Measurements from ENCODE around the gene PLEKHB2. TPM values are rescaled to one million over a fixed set of nuclear protein-coding genes. Genes with fewer than 3 reads are reported as not detected.
"Not testable (repeated sequence)": the region's sequence is repeated elsewhere in the genome, so short reads cannot be mapped to it uniquely, and the experiment has no call there.

Gene PLEKHB2, protein sequence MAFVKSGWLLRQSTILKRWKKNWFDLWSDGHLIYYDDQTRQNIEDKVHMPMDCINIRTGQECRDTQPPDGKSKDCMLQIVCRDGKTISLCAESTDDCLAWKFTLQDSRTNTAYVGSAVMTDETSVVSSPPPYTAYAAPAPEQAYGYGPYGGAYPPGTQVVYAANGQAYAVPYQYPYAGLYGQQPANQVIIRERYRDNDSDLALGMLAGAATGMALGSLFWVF
- total RNA-seq: 10 to 100 TPM; 42.4 to 43.2 TPM

DNA sequence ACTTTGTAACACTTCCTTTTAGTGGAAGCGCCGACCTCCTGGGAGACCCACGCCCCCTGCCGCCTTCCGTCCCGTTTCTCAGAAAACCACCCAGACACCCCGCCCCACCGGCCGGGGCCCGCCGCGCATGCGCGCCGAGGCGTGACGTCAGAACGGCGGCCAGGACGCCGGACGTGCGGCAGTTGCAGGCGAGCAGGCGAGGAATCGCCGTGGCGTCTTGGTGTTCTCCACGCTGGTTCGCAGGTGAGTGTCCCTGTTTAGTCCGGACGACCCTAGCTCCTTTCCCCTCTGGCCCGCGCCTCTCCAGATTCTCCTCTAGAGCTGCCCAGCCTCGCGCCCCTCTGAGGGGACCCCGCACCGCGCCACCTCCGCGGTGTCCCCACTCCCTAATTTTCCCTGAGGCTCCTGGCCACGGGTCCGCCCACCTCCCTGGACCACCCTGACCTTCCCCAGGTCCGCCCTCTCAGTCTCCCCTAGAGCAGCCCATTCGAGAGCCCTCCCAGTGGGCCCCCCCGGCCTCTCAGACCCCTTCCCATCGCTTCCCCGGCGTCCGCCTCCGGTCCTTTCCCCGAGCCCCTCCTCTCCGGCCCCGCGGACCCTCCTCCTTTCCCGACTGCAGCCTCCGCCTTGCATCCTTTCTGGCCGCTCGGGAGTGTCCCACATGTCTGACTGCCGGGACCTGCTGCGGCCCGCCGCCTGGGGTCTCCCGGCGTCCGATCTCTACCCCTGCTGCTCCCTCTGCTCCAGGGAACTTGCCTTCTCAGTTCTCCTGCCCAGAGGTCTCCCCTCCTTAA, at the start of gene PLEKHB2:
Gene PLEKHB2 (plus strand): TSS at position 181 of the 794 bp plus-strand sequence. CDS start 15,606 bp downstream, outside the sequence.
- no peaks in the 10 kb centered on the region for H3K27me3 Mint-ChIP-seq
- H3K4me1 Mint-ChIP-seq: peaks cover 37% of the 10 kb centered on the region
- peak; percentile 96 for DNase-seq
- no peaks in the 10 kb centered on the region for H3K9me3 Mint-ChIP-seq
- H3K27ac Mint-ChIP-seq: peak within 1 kb of the TSS; percentile 96
- H3K4me3 Mint-ChIP-seq: peak within 1 kb of the TSS; percentile 99
- H3K36me3 Mint-ChIP-seq: peaks cover 16% of the 10 kb centered on the region

DNA sequence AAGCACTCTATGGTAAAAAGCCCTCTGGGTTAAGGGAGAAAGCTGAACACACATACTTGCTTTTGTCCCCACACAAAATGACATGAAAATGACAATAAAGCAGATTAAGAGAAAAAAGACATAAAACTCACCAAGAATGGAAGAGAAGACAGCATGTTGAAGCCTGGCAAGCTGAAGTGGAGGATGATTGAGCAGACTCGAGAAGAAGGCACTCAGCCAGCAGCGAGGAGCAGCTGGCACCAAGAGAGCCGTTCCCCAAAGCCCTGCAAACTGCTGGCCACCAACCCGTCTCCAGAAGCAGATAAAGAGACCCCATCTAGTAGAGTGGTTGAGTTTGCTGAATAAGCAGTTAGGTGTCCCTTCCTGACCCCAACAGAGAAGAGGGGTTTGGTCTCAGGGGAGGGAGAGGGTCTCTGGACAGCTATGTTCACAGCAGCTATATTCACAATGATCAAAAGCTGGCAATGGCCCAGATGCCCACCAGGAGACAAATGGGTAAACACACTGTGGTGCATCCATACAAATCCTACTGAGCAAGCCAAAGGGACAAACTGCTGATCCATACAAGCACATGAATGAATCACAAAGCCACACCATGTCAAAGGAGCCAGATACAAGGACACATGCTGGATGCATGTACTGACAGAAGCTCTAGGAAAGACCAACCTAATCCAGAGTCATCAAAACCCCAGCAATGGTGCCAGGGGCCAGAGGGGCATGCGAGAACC, 48.8 kb upstream of the PLEKHB2 start:
- Mint-ChIP-seq H3K27me3 (no peaks in the 10 kb centered on the region), H3K27ac (no peak overlapping the region), H3K36me3 (peaks cover 24% of the 10 kb centered on the region)

DNA sequence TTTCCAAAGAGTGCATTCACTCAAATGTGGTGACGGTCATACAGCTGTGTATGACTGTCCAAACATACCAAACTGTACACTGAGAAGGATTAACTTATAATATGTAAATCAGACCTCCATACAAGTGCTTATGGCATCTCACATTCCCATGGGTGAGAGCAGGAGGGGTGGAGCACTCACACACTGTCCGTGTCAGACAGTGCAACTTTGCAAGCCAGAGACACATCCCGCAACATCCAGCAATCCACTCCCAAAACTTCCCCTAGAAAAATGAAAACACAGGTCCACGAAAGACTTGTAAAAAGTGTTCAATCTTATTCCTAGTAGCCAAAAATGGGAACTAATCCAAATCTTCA, 48.2 kb upstream of the PLEKHB2 start:
- no peak for DNase-seq
- Mint-ChIP-seq H3K9me3 (no peaks in the 10 kb centered on the region), H3K36me3 (peaks cover 19% of the 10 kb centered on the region), H3K27me3 (no peaks in the 10 kb centered on the region), H3K4me3 (no peak overlapping the region), H3K4me1 (peaks cover 14% of the 10 kb centered on the region), H3K27ac (peak overlapping the region; percentile 12)

More for the DNA sequence above, 48.8 kb upstream of the PLEKHB2 start:
- no peak for DNase-seq
- no peak overlapping the region for H3K4me3 Mint-ChIP-seq
- peaks cover 13% of the 10 kb centered on the region for H3K4me1 Mint-ChIP-seq
- no peaks in the 10 kb centered on the region for H3K9me3 Mint-ChIP-seq

DNA sequence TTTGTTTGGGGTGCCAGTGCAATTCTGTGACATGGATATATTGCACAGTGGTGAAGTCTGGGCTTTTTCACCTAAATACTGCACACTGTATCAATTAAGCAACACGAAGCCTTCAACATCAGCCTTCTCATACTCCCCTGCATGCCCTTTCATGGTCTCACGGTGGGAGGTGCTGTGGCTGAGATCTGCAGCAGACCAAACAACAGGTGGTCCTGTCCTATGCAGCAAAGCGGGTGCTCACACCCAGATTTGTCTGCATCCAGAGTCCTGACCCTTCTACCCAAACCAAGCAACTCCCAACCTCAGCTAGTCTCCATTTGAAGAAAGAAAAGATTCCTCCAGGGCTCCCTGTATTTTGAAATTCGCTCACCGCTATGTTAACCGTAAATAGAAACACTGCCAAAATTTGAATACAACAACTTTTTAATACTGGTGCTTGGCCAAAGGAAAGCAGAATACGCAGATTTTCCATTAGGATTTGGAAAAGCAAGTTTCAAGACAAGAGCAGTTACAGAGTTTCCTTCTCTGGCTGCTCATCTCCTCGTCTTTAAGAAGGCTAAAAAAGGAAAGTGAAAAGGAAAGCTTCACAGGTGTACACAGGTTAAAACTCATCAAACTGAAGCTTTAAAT, 46.8 kb upstream of the PLEKHB2 start:
- H3K36me3 Mint-ChIP-seq: peaks cover 15% of the 10 kb centered on the region
- DNase-seq: no peak
- peaks cover 20% of the 10 kb centered on the region for H3K4me1 Mint-ChIP-seq
- peak overlapping the region; percentile 54 for H3K27ac Mint-ChIP-seq
- no peaks in the 10 kb centered on the region for H3K27me3 Mint-ChIP-seq
- H3K4me3 Mint-ChIP-seq: no peak overlapping the region
- no peaks in the 10 kb centered on the region for H3K9me3 Mint-ChIP-seq

DNA sequence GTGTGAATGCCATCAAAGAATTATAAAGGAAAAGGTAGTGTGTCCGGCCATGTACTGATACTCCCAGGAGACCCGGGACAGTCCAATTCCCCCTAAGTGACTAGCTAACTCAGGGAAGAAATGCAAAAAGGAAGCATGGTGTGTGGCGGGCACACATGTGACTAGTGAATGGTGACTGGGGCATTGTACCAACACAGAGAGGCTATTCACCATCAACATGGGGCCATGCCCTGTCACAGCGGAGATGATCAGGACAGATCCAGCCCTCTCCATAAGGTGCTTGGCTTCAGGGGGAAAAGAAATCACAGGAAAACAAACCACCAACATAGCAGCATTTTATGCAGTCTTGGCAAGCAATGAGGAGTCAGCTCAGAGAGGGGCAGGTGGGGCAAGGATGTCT, 46.2 kb upstream of the PLEKHB2 start:
- H3K4me3 Mint-ChIP-seq: no peak overlapping the region
- H3K27ac Mint-ChIP-seq: no peak overlapping the region
- peaks cover 18% of the 10 kb centered on the region for H3K36me3 Mint-ChIP-seq
- peaks cover 22% of the 10 kb centered on the region for H3K4me1 Mint-ChIP-seq
- DNase-seq: no peak
- no peaks in the 10 kb centered on the region for H3K27me3 Mint-ChIP-seq
- no peaks in the 10 kb centered on the region for H3K9me3 Mint-ChIP-seq

DNA sequence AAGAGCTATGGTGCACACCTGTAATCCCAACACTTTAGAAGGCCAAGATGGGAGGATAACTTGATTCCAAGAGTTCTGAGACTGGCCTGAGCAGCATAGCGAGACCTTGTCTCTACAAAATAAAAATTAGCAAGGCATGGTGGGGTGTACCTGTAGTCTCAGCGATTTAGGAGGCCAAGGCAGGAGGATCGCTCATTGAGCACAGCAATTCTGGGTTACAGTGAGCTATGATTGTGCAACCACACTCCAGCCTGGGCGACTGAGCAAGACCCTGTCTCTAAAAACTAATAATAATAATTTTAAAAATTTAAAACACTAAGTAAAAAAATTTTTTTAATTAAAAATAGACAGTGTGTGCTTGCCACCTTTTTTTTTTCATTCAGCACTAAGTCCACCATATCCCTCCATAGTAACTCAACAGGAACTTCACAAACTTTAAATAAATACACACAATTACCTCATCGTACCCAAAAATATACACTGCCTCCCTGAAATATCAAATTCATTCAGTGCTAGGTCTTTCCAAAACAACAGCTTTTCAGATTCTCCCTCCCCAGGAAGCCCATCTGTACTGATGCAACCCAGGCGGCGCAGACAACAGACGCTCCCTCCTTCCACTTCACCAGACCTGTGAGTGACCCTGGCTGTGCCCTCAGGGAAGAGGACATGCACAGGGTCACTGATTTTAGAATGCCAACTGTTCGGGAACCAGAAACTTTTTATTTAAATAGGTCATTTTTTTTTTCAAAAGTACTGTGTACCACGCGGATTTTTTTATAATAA, 41.4 kb upstream of the PLEKHB2 start:
- no peak for DNase-seq
- H3K36me3 Mint-ChIP-seq: peaks cover 28% of the 10 kb centered on the region
- peak overlapping the region; percentile 47 for H3K27ac Mint-ChIP-seq
- H3K4me1 Mint-ChIP-seq: peaks cover 20% of the 10 kb centered on the region
- no peaks in the 10 kb centered on the region for H3K27me3 Mint-ChIP-seq
- no peaks in the 10 kb centered on the region for H3K9me3 Mint-ChIP-seq
- no peak overlapping the region for H3K4me3 Mint-ChIP-seq

DNA sequence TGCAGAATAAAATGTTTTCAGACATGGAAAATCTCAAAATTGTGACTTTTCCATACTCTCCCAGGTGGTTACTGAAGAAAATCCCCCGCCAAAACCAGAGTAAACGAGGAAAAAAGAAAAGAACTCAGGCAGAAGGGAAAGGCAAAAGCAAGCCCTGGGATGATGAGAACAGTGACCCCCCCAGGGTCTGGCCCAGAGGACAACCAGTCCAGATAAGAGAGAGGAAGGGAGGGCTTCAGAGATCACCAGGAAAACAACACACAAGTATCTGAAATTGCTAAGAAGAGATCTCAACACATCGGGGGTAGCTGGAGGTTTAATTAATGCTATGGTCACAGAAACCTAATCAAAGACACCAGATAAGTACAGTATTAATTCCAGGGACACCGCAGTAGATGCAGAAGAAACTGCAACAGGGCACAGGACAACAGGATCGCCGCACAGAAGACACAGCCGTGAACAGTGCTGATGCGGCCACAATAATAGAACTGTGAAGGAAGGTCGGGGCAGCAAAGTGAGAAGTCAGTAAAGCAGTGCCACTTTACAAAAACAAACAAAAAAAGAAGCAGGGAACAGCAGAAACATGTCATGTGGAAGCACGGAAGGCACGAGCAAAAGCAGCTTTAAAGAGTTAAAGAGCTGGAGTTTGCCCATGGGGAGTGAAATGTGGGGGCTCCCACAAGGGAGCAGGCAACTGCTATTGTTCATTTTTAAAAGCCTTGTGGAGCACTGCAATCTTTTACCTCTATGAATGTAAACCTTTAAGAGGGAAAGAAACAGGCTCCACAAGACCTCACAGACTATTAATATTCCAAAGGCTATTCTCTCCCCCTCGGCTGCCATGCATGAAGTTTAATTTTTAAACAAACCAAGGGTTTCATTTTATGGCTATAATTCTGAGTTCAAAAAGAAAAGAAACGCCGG, 40.3 kb upstream of the PLEKHB2 start:
- no peak for DNase-seq
- H3K27ac Mint-ChIP-seq: no peak overlapping the region
- no peaks in the 10 kb centered on the region for H3K27me3 Mint-ChIP-seq
- H3K9me3 Mint-ChIP-seq: no peaks in the 10 kb centered on the region
- H3K36me3 Mint-ChIP-seq: peaks cover 26% of the 10 kb centered on the region
- H3K4me1 Mint-ChIP-seq: peaks cover 15% of the 10 kb centered on the region
- no peak overlapping the region for H3K4me3 Mint-ChIP-seq

DNA sequence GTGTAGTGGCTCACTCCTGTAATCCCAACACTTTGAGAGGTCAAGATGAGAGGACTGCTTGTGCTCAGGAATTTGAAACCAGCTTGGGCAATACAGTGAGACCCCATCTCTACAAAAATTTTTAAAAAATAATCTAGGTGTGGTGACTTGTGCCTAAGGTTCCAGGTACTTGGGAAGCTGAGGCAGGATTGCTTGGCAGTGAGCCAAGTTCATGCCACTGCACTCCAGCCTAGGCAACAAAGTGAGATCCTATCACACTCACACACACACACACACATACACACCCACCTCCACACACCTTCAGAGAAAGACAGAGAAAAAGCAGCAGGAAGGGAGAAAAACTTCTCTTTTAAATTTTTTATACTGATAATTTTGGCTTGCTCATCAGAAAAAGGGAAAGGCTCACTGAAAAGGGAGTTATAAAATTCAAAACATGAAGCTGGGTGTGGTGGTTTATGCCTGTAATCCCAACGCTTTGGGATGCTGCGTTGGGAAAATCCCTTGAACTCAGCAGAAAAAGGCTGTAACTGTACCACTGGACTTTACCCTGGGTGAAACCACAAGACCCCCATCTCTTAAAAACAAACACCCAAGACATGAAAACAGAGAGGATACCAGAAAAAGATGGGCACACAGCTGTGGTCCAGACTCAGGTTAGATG, 37.5 kb upstream of the PLEKHB2 start:
- no peaks in the 10 kb centered on the region for H3K27me3 Mint-ChIP-seq
- no peak overlapping the region for H3K27ac Mint-ChIP-seq
- no peaks in the 10 kb centered on the region for H3K9me3 Mint-ChIP-seq
- H3K4me1 Mint-ChIP-seq: peaks cover 14% of the 10 kb centered on the region
- DNase-seq: no peak
- H3K36me3 Mint-ChIP-seq: peaks cover 34% of the 10 kb centered on the region
- H3K4me3 Mint-ChIP-seq: no peak overlapping the region

DNA sequence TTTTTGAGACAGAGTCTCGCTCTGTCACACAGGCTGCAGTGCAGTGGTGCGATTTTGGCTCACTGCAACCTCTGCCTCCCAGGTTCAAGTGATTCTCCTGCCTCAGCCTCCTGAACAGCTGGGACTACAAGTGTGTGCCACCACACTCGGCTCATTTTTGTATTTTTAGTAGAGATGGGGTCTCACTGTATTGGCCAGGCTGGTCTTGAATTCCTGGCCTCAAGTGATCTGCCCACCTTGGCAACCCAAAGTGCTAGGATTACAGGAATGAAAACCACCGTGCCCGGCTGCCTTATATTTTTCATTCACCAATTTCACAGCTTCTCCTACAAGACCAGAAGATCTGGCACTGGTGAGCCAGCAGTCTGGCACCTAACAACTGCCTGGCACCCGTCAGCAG, 37.0 kb upstream of the PLEKHB2 start:
- Mint-ChIP-seq H3K4me1 (peaks cover 14% of the 10 kb centered on the region), H3K36me3 (peaks cover 34% of the 10 kb centered on the region)
- H3K9me3 Mint-ChIP-seq, DNase-seq, H3K4me3 Mint-ChIP-seq, H3K27me3 Mint-ChIP-seq, H3K27ac Mint-ChIP-seq: not testable (repeated sequence)

DNA sequence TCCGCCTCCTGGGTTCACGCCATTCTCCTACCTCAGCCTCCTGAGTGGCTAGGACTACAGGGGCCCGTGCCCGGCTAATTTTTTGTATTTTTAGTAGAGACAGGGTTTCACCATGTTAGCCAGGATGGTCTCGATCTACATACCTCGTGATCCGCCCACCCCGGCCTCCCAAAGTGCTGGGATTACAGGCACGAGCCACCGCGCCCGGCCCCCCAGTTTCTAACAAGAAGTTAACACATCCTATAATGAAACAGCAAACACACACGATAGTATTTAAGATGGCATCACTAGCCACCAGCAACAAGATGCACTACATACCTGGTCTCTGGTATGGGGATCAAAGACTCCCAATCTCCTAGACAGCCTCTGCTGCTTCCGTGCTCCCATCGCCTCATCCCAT, 29.6 kb upstream of the PLEKHB2 start:
- DNase-seq, H3K4me3 Mint-ChIP-seq, H3K27me3 Mint-ChIP-seq, H3K9me3 Mint-ChIP-seq, H3K27ac Mint-ChIP-seq: not testable (repeated sequence)
- H3K36me3 Mint-ChIP-seq: peaks cover 34% of the 10 kb centered on the region
- peaks cover 30% of the 10 kb centered on the region for H3K4me1 Mint-ChIP-seq

DNA sequence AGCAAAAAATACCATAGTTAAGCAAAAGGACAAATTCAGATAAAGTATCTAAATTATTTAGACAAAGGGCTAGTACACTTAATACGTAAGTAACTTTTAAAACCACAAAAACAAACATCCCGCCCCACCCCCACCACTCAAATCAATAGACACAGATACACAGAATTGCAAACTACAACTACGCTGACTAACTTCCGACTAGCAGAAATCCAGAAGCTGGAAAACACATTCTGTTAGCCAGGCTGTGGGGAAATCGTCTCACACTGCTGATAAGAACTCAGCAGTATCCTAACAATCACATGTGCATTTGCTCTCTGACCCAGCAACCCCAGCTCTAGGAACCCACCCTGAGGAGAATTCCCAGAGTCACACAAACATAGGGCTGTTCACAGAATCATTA, 28.4 kb upstream of the PLEKHB2 start:
- Mint-ChIP-seq H3K9me3 (no peaks in the 10 kb centered on the region), H3K4me1 (peaks cover 29% of the 10 kb centered on the region), H3K27me3 (no peaks in the 10 kb centered on the region), H3K27ac (no peak overlapping the region), H3K4me3 (no peak overlapping the region), H3K36me3 (peaks cover 31% of the 10 kb centered on the region)
- DNase-seq: no peak

DNA sequence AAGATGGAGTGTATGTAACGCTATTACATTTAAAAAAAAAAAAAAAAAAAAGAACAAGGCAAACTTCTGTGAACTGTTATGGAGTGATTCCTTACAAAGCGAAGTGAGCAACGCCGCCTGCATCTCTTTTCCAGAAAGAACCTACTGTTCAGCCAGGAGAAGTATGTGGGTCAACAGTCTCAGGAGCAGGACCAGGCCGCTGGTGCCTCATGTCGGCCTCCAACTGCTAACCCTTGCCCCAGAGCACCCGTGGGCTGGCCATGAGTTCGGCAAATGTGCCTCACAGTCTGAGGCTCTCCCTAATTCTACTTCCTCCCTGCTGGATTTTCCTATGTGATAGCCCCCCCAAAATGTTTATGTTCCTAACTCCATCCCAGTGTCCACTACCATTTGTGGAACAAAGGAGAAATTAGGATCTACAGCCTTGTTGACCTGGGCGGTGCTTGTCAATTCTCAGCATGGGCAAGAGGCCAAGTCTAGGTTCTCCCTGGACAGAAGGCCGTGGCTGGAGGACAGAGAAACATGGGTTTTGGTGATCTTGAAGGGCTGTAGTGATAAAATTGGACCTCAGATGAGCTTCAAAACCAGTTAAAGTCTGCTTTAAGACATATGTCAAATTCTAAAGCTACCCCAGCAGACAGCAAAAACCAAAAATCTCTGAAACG, 27.8 kb upstream of the PLEKHB2 start:
- peaks cover 30% of the 10 kb centered on the region for H3K4me1 Mint-ChIP-seq
- peaks cover 33% of the 10 kb centered on the region for H3K36me3 Mint-ChIP-seq
- H3K27ac Mint-ChIP-seq: no peak overlapping the region
- no peaks in the 10 kb centered on the region for H3K27me3 Mint-ChIP-seq
- no peak for DNase-seq
- H3K9me3 Mint-ChIP-seq: no peaks in the 10 kb centered on the region
- no peak overlapping the region for H3K4me3 Mint-ChIP-seq

DNA sequence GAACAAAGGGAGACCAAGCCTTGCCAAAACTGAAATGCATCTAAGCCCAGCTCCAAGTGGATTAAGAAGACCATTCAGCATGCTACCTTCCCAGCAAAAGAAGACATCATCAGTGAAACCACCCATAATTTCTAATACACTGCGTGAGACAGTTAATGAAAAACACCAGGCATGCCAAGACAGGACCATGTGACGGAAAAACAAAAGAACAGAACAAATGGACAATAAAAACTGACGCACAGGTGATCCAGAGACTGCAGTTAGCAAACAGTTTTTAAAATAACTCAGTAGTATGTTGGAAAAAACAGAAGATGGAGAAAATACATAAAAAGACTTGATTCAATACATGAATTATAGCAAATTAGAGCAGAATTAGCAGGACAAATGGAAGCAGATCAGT, 27.2 kb upstream of the PLEKHB2 start:
- peaks cover 33% of the 10 kb centered on the region for H3K36me3 Mint-ChIP-seq
- H3K9me3 Mint-ChIP-seq: no peaks in the 10 kb centered on the region
- no peak overlapping the region for H3K4me3 Mint-ChIP-seq
- peaks cover 30% of the 10 kb centered on the region for H3K4me1 Mint-ChIP-seq
- H3K27ac Mint-ChIP-seq: peak overlapping the region; percentile 20
- H3K27me3 Mint-ChIP-seq: no peaks in the 10 kb centered on the region
- no peak for DNase-seq
